Dedifferentiated amniotic fluid mesenchymal stem cell (primary cell): Measurements from ENCODE around the gene ALCAM.
"Not testable (repeated sequence)": the region's sequence is repeated elsewhere in the genome, so short reads cannot be mapped to it uniquely, and the experiment has no call there.

ENCODE experiments used
- DNase-seq: peaks from one replicate; pipeline ENCODE4 v3.0.0-alpha.2; 2016; ENCODE audit errors: extremely low spot score

Gene ALCAM

DNA sequence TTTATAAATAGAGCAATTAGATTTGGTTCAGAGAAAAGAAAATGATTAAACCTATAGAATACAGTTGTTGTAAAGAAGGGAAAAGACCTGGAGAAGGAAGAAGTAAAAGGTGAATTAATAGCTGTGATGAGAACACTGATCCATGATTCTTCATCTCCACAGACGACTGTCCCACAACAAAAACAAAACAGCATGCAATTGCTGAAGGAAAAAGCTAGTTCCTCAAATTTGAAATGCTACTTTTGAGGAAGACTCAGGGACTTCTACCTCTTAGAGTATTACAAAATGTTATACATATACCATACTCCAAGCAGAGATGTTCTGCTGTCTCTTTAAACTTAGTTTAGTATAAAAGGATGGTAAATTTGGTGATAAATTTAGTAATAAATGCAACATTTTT lies 21.5 kb downstream of the ALCAM start:
- DNase-seq: no peak

DNA sequence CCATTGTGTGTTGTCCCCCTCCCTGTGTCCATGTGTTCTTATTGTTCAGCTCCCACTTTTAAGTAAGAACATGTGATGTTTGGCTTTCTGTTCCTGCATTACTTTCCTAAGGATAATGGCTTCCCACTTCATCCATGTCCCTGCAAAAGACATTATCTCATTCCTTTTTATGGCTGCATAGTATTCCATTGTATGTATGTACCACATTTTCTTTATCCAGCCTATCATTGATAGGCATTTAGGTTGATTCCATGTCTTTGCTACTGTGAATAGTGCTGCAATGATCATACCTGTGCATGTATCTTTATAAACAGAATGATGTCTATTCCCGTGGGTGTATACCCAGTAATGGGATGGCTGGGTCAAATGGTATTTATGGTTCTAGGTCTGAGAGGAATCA lies 23.1 kb downstream of the ALCAM start:
- DNase-seq: not testable (repeated sequence)

DNA sequence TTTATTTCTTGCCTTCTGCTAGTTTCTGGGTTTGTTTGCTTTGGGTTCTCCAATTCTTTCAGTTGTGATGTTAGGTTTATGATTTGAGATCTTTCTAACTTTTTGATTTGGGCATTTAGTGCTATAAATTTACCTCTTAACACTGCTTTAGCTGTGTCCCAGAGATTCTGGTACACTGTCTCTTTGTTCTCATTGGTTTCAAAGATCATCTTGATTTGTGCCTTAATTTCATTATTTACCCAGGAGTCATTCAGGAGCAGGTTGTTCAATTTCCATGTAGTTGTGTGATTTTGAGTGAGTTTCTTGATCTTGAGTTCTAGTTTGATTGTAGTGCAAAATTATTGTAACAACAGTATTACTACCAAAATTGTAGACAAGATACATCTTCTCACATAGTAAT lies 25.9 kb downstream of the ALCAM start:
- not testable (repeated sequence) for DNase-seq

DNA sequence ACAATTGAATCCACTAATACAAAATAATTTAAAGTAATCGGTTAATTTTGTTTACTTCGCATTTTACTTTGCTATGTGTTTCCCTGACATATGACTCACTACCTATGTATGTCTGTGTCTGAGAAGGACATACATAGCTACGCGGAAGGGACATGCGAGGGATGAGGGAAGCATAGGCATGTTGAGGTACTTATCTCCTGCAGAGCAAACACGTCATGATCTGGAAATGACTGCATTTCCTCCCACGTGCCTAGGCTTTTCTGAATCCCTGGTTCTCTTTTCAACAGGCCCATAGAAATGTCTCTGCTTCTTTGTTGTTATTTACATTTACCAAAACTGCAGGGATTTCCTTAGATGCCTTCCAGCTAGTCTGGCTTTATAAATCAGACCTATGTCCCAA lies 27.5 kb downstream of the ALCAM start:
- DNase-seq: no peak

DNA sequence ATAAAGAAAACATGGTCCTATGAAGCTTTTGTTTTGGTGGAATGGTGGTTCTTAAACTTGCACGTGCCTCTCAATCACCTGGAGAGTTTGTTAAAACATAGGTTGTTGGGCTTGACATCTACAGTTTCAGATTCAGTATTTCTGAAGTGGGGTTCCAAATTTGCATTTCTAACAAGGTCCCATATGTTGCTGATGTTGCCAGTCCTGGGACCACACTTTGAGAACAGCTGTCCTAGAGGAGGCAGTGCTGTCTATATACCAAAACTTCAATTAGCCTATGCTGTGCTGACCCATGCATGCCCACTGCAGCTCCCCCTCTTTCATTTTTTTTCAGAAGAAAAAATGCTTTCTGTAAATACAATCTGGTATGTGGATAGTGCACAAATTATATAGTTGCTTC lies 31.3 kb downstream of the ALCAM start:
- DNase-seq: no peak

DNA sequence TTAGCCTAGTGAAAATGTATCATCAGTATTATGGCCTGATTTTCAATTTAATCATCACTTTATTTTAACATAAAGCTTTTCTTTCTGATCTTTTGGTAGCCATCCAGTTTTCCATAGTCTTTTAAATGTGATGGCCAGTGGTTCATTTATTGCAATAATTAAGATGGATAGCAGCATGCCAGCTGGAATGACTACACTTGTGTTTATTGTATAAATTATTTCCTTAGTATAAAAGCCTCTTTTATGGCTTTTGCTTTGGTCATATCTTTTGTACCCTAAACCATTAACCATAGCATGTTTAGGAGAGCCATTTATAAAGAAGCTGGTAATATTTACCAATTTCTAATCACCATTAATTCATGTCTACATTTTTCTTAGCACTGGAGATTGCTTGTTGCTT lies 31.7 kb downstream of the ALCAM start:
- no peak for DNase-seq

DNA sequence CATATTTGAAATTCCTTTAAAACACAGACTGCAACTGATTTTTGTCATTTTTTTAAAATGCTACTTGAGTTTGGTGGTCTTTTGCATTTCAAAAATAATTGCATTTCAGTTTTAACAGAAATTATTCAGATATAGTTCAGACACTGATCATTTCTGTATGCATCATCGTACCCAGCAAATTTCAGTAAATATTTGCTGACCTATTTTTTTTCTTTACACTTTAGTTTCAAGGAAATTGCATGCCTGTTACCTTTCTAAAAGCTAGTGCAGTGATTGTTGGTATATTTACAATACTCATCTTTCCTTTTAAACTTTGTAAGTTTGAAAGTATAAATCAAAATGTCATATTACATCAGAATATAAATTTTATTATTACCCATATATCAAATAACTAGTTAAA lies 32.4 kb downstream of the ALCAM start:
- no peak for DNase-seq

DNA sequence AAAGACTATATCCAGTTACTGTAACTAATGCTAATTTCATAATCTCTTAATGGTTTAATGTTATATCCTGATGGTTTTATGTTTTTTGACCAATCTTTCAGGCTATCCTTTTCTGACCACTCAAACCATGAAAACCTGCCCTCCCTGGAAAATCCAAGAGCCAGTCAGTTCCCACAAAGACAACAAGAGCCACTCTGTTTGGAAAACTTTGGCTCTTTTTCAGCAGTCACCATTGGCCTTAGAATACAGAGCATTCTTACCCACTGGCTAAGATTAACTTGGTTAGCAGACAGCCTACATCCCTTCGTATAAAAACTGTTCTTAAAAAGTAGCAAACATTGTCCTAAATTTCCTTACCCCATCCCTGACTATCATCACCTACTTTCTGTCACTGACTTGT lies 32.9 kb downstream of the ALCAM start:
- DNase-seq: no peak

DNA sequence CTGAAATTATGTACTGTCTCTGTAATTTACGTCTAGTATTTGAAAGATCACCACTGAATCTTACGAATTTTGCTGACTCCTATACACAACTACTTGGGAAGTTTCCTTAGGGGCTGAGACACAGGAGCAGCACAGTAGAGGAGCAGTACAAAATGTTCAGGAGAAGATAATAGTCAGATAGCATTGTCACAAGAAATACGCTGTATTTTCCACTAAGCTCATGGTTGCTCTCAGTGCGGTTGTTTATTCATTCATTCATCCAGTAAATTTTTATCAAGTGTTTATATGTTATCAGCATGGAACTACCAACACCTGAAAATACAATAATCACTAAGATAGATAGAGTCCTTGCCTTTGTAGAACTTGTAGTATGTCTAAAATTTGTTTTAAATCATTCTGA lies 34.5 kb downstream of the ALCAM start:
- DNase-seq: no peak

DNA sequence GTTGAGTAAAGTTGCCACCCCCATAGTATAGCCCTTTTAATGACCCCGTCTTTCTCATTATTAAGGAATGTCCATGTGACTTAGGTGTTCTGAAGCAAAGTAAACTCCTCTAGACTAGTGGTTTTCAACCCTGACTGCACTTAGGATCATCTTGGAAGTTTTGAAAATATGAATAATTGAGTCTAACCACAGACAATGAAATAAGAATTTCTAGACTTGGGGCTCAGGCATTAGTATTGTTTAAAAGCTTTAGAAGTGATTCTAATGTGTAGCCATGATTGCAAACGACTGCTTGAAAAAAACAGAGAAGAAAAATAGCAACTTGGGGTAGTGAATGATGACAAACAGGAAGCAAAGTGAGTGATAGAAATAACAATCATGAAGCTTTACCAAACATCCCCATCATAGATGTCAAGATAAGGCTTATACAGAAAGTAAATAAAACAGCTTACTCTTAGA lies 35.0 kb downstream of the ALCAM start:
- no peak for DNase-seq

DNA sequence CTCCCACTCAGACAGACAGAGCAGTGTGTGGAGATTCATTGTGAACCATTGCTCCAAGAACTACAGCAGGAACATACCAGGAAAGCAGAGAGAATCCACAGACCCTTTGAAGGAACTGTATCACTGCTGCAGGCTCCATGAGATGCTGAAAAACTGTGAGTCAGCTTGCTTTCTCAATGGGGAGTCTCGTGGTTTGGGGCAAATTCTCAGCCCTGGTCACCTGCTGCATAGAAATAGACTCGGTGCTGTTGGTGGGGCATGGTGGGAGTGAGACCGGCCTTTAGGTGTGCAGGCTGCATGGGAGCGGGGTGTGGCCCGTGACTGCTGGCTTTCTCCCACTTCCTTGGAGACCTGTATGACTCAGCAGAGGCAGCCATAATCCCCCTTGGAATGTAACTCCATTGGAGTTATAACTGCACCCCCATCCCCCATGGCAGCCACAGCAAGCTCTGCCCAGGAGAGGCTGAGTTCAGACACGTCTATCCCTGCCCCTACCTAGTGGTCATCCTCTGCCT lies 35.6 kb downstream of the ALCAM start:
- no peak for DNase-seq

DNA sequence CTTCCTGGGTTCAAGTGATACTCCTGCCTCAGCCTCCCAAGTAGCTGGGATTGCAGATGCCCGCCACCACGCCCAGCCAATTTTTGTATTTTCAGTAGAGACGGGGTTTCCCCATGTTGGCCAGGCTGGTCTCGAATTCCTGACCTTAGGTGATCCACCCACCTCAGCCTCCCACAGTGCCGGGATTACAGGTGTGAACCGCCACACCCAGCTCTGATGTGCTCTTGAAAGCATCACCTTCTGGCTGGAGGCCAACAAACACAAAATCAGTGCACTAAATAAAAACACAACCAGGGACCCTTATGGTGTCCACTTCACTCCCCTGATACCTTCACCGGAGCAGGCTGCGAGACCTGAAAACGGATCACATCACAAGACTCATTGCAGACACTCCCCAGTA lies 36.3 kb downstream of the ALCAM start:
- DNase-seq: not testable (repeated sequence)

DNA sequence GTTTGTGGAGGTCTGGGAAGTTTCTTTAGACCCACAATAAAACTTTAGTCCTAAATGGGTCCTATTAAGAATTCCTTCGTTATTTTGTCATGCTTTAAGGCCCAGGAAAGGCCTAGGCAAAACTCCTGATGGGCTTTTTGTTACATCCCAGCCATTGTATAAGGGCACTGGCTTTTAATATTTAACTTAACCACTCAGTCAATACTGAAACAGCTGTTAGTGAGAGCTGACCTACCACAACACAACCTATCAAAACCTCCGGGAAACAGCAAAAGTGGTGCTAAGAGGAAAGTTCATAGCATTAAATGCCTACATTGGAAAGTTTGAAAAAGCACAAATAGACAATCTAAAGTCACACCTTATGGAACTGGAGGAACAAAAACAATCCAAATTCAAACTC lies 39.6 kb downstream of the ALCAM start:
- DNase-seq: no peak

DNA sequence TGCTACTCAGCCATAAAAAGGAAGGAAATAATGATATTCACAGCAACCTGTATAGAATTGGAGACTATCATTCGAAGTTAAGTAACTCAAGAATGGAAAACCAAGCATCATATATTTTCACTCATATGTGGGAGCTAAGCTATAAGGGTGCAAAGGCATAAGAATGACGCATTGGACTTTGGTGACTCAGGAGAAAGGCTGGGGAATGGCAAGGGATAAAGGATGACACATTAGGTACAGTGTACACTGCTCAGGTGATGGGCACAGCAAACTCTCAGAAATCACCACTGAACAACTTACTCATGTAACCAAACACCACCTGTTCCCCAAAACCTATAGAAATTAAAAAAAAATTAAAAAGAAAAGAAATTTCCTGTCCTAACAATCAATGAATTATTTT lies 42.7 kb downstream of the ALCAM start:
- no peak for DNase-seq

DNA sequence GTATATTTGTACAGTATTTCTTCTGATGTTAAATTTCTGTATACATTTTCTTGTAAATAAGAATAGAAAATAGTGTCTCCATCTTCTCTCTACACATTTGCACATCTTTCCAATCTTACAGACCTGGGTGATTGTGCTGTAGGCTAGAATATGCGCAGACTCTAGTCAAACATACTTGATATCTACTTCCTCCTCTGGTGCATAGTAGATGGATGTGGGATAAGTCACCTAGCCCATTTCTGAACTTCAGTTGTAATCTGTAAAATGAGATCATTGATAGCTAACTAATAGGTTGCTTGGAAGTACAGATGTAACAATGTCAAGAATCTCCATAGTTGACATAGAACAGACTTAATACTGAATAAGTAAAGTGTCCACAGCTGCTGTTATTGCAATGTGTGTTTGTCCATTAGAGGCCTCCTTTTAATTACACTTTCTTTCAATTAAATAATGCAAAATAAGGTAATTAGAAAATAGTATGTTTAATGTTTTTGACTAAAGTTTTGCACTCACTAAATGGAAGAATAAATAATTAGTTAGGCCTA lies 46.7 kb downstream of the ALCAM start:
- no peak for DNase-seq

DNA sequence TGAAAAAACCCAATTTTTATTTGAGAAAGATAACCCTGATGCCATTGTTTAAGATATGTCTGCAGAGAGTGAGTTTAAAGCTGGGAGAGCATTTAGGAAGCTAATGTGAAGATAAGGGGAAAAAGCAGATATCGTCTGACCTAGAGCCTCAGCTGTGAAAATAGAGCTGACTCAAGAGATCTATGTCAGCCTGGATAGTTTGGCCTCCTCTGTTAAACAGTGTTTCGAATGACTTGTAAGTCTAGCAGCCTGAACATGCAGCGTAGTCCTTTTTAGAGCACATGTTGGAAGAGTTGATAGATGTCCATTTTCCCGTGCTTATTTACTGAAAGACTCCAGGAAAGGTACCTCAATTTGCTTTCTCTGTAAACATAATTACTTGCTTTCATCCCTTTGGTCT lies 48.1 kb downstream of the ALCAM start:
- DNase-seq: no peak

DNA sequence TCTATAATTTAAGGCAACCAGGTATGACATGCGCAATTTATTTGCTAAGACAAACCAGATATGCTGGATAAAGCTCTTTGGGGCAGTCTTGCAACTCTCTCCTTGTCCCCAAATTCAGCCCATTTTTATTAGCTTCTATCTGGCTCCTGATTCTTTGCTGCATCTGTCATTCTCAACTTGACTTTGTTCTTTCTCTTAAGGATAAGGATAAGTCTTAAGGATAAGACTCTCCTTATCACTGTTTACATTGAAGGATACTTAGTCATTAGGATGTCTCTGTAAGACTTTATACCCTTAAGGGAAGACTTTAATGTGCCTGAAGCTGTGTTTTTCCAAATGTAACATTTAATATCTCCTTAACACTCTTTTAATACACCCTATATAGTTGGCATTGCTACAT lies 49.2 kb downstream of the ALCAM start:
- DNase-seq: no peak

DNA sequence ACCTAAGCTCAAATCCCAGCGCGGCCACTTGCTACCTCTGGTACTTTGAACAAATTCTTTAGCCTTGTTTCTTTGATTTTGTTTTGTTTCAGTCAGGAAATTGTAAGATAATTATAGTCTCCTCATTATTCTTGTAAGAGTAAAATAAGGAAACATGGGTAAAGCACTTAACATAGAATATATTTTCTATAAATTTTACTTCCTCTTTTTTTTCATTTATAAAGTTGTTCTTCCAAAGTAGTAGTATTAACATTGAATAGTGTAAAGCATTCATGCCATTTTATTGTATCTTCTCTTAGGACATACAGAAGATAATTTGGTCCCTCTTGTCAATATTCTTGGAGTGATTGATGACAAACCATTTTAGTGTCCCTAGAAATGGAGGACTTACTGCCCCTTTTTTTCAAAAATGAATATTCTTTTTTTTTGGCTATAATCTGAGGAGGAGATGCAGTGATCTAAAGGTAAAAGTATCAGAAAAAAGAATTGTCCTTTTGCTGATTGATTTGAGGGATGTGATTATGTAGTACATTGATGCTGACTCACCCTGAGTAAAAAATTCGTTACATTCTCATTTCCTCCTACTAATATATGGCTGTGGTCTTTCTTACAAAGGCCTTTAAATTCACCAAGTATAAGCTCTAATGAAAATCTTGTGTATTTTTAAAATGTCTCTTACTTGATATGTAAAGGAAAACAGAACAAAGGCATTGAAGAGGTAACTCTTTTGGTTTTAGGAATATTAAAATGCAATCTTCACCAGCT lies 51.0 kb downstream of the ALCAM start:
- no peak for DNase-seq

DNA sequence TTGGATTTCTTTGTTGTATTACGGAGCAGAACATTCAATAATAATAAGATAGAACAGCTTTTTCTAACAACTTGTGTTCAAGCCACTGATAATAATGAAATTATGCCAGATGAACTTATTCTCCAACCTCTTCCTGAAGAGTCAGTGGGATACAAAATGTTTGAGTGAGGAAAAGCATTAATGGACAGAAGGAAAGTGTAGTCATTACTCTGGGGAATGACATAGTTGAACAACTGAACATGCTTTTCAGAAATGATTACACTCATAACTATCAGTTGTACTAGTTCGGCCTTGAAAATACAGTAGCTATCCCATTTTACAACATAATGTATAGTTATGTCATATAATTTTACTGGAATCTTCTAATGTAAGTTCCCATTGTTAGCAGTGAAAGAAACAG lies 55.9 kb downstream of the ALCAM start:
- no peak for DNase-seq

DNA sequence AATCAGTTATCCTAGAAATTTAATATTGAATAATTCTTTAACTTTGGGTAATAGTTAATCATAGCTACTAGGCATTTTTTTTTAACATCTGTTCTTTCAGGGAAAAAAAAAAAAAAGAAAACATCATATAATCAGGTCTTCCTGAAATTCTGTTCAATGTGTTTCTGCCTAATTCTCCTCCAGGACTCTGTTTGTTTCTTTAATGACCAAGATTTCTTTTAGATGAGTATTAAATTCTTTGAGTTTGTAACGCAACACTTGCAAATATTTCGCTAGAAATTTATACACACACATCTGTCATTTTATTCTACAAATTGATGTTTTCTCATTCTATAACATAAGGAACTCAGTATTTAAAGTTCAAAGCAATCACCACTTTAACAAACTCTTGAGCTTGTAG lies 56.7 kb downstream of the ALCAM start:
- DNase-seq: no peak

DNA sequence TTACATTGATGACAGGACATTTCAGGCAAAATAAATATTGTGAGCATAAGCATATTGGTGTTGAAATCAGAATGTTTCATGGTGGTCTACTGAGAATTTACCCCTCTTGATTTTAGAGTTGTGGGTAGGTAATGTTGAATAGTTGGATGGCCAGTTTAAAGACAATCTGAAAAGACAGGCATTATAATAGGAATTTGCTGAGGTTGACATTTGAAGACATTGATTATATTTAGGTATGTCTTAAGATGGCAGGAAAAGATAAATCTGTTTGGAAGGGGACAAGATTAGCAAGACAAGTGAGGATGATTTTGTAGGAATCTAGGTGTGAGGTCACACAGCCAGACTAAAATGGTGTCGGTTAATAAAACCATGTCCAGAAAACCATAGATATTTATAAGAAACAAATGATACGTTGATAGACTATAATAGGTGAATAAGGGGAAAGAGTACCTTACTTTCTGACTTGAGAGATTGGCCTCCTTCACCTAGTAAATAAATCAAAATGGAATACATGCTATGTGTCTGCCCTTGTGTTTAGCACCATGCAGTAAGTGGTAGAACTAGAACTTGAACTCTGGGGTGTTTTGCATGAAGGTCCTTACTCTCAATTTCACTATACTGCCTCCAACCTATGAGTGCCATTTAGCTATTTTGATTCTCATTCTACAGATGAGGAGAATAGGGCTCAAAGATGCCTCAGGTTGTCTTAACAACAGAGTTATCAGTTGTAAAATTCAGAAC lies 57.9 kb downstream of the ALCAM start:
- DNase-seq: no peak

DNA sequence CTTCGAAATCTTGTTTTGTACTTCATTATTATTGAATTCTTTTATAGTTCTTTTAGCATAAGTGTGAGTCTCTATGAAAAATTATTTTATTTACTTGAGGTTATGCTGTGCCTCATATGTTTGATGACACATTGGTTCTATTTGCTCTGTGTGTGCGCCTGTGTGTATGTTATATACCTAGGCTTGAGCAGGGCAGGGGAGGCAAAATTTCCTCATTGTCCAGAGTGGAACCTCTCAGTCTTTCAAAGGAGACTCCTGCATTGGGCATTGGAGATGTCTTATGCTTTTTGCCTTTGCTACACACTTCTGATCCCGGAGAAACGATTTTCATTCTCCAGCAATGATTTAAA lies 58.4 kb downstream of the ALCAM start:
- no peak for DNase-seq

DNA sequence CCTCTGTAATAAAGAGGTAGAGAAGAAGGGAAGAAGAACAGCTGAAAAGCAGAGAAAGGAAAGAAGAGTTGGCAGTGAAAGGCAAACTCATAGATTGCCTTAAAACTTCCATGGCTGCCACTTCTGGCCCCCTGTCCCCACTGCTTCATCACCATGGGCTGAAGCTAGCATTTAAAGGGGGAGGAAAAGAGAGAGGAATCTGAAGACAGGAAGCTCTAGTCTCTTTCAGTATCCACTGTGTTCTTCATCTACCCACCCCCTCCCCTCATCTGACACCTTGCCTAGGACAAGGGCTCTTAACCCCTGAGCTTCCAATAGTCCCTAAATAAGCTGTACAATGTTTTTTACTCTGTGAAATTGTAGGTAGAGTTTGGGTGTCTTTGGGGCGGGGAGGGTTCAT lies 60.6 kb downstream of the ALCAM start:
- no peak for DNase-seq
